HepG2 (cell line): Measurements from ENCODE around the gene B3GALT5. TPM values are rescaled to one million over a fixed set of nuclear protein-coding genes. Genes with fewer than 3 reads are reported as not detected.

Experiments used
- ATAC-seq: fragments of 200-7000 bp; cut with Tn5 transposase; 3 replicates; pipeline ENCODE4 v1.9.1; 2020; ENCODE audit warnings: mild to moderate bottlenecking, moderate library complexity
- BruUV-seq: library from RNA; stranded (reverse); fragments of 400-500 nt; replicated peaks from 2 replicates; lab custom pipeline; 2021; lab: Mats Ljungman, UMichigan
- CTCF ChIA-PET: fragments of 300-600 bp; formaldehyde crosslinking; extraction: SDS; loops from one replicate; lab custom pipeline; 2021; ENCODE audit warnings: low total read pairs, inconsistent platforms, low intra/inter-chr PET ratio; lab: Yijun Ruan, JAX
- POLR2A ChIA-PET: fragments of 350-600 bp; sonication (Branson Sonifier 250); formaldehyde crosslinking; loops from one replicate; lab custom pipeline; 2020; ENCODE audit warnings: antibody characterized with exemption, inconsistent platforms; lab: Yijun Ruan, JAX
- DNase-seq: peaks from one replicate; pipeline ENCODE4 v3.0.0-alpha.2; 2015; ENCODE audit warnings: low spot score
- FAIRE-seq: peaks from 3 replicates; lab custom pipeline; 2011; peaks lifted over from hg19 to GRCh38; lab: Jason Lieb, UNC
- H2AFZ ChIP-seq: one replicate; pipeline ENCODE4 v1.6.1; 2011; ENCODE audit warnings: low read length, inconsistent platforms
- H3K27ac ChIP-seq: fragments of 300-600 bp; 3 replicates; pipeline ENCODE4 v1.8.0; 2011; ENCODE audit warnings: mixed run types, mild to moderate bottlenecking, mixed read lengths, low read length, inconsistent platforms; ENCODE audit not compliant: insufficient read depth; ENCODE audit errors: extremely low read length
- H3K27me3 ChIP-seq, 2 experiments: fragments of 200-600 bp in 1 of 2; 2 replicates in 1 of 2; 3 replicates in 1 of 2; pipeline versions ENCODE4 v1.6.0 to v1.8.0; 2011; ENCODE audit warnings: low read length in 2 of 2, mild to moderate bottlenecking in 2 of 2, moderate library complexity in 2 of 2, inconsistent platforms in 1 of 2; ENCODE audit not compliant: insufficient read depth in 2 of 2, control insufficient read depth in 1 of 2
- H3K36me3 ChIP-seq, 2 experiments: fragments of 200-600 bp in 1 of 2; replicated peaks in 1 of 2; 2 replicates in 1 of 2; 3 replicates in 1 of 2; pipeline versions ENCODE4 v1.5.1 to v1.8.0; 2011; ENCODE audit warnings: low read length in 2 of 2, inconsistent platforms in 1 of 2; ENCODE audit not compliant: insufficient read depth in 2 of 2, control insufficient read depth in 1 of 2
- H3K4me1 ChIP-seq: 2 replicates; pipeline ENCODE4 v1.5.1; 2012; ENCODE audit warnings: low read length, inconsistent platforms; ENCODE audit not compliant: insufficient read depth
- H3K4me2 ChIP-seq: 2 replicates; pipeline ENCODE4 v1.6.0; 2011; ENCODE audit warnings: low read depth, low read length, inconsistent platforms
- H3K4me3 ChIP-seq, 3 experiments: fragments of 200-600 bp in 1 of 3; sonication (generic), shearing (Covaris generic) in 1 of 3; replicated peaks in 1 of 3; 2 replicates each; pipeline ENCODE4 v1.5.1; 2011 to 2016; ENCODE audit warnings: low read length in 3 of 3, inconsistent platforms in 2 of 3, low read depth in 2 of 3, mild to moderate bottlenecking in 2 of 3, control low read depth in 1 of 3, mixed read lengths in 1 of 3; ENCODE audit not compliant: insufficient read depth in 1 of 3
- H3K79me2 ChIP-seq: one replicate; pipeline ENCODE4 v1.6.1; 2011; ENCODE audit warnings: low read length, inconsistent platforms; ENCODE audit not compliant: insufficient read depth
- H3K9ac ChIP-seq: 2 replicates; pipeline ENCODE4 v1.6.0; 2011; ENCODE audit warnings: mild to moderate bottlenecking, low read depth, low read length, inconsistent platforms; ENCODE audit not compliant: insufficient read depth
- H3K9me3 ChIP-seq: 2 replicates; pipeline ENCODE4 v1.5.1; 2012; ENCODE audit warnings: mild to moderate bottlenecking, low read length
- H4K20me1 ChIP-seq: 2 replicates; pipeline ENCODE4 v1.6.0; 2011; ENCODE audit warnings: inconsistent platforms, mild to moderate bottlenecking, low read length, moderate library complexity; ENCODE audit not compliant: insufficient read depth
- CCAR2 ChIP-seq: fragments of 200-400 bp; formaldehyde crosslinking; optimal IDR thresholded peaks from 2 replicates; pipeline ENCODE3; 2018; ENCODE audit warnings: low read depth, mild to moderate bottlenecking, low read length, moderate library complexity
- CENPBD1 ChIP-seq: sonication (generic); formaldehyde crosslinking; IDR thresholded peaks from 2 replicates; pipeline ENCODE4 v1.8.0; 2022; ENCODE audit warnings: missing genetic modification reagents, low read depth, mild to moderate bottlenecking, borderline replicate concordance
- ELF1 ChIP-seq: sonication (generic); formaldehyde crosslinking; IDR thresholded peaks from 2 replicates; pipeline ENCODE4 v1.4.0; 2020; ENCODE audit warnings: missing genetic modification reagents
- KDM3A ChIP-seq: IDR thresholded peaks from 2 replicates; pipeline ENCODE4 v1.6.1; 2018; ENCODE audit warnings: low read depth, missing compliant biosample characterization
- MIER3 ChIP-seq: IDR thresholded peaks from 2 replicates; pipeline ENCODE4 v1.6.1; 2016; ENCODE audit warnings: missing compliant biosample characterization, borderline replicate concordance
- NFAT5 ChIP-seq: sonication (generic); formaldehyde crosslinking; IDR thresholded peaks from 2 replicates; pipeline ENCODE4 v1.4.0; 2020; ENCODE audit warnings: missing genetic modification reagents
- NR2F6 ChIP-seq, 2 experiments: IDR thresholded peaks; 2 replicates each; pipeline ENCODE4 v1.6.1; 2016; ENCODE audit warnings: antibody characterized with exemption in 1 of 2, mild to moderate bottlenecking in 1 of 2
- SOX6 ChIP-seq, 2 experiments: fragments of 450-650 bp in 1 of 2; sonication (generic) in 1 of 2; formaldehyde crosslinking in 1 of 2; IDR thresholded peaks; 2 replicates each; pipeline versions ENCODE4 v1.4.0 to v1.6.1; 2017 to 2020; ENCODE audit warnings: antibody characterized with exemption in 1 of 2, mild to moderate bottlenecking in 1 of 2, missing genetic modification reagents in 1 of 2
- ZNF333 ChIP-seq: sonication (generic); formaldehyde crosslinking; IDR thresholded peaks from 2 replicates; pipeline ENCODE4 v1.4.0; 2020; ENCODE audit warnings: mild to moderate bottlenecking, missing genetic modification reagents, borderline replicate concordance
- ZNF558 ChIP-seq: sonication (generic); formaldehyde crosslinking; IDR thresholded peaks from 2 replicates; pipeline ENCODE4 v1.9.0; 2022; ENCODE audit warnings: mild to moderate bottlenecking, missing genetic modification reagents, borderline replicate concordance
- WGBS: methylation state at CpG from one replicate; pipeline ENCODE4 v1.1.6; 2017; ENCODE audit warnings: low lambda C conversion rate; 5-methylcytosine and 5-hydroxymethylcytosine counted together
- in situ Hi-C: cut with HindIII; loops from 2 replicates; pipeline ENCODE4 v1.10.0; 2017; ENCODE audit warnings: low pct_unique_long_range_greater_than_20kb; ENCODE audit not compliant: extremely low pct_ligation_motif_present
- intact Hi-C: fragments of 100-400 bp; cut with micrococcal nuclease; formaldehyde crosslinking; loops from one replicate; pipeline ENCODE4 v1.10.0; 2022; ENCODE audit not compliant: unreplicated experiment
- polyA plus RNA-seq, 8 experiments: library from polyadenylated mRNA; depleted of rRNA in 3 of 8; stranded (reverse) in 7 of 8; unstranded in 1 of 8; fragments of >200 nt; fragmentation: Illumina TruSeq in 4 of 8; extraction: Trizol in 4 of 8; gene quantifications; 2 replicates each; pipeline versions ENCODE4 v1.2.1 to v1.2.3, GENCODE V29; 2011 to 2016; ENCODE audit warnings: low read depth in 4 of 8, missing spikeins in 1 of 8, mixed read lengths in 1 of 8; ENCODE audit not compliant: insufficient read depth in 1 of 8
- total RNA-seq, 5 experiments: library from RNA; depleted of rRNA; stranded (reverse); fragments of >200 nt; fragmentation: Illumina TruSeq; extraction: Trizol; gene quantifications; 2 replicates each; pipeline ENCODE4 v1.2.3, GENCODE V29; 2016; ENCODE audit warnings: low read depth in 1 of 5
- TF ChIP-seq, protein P1 (sequence below): sonication (generic); formaldehyde crosslinking; IDR thresholded peaks from 2 replicates; pipeline ENCODE4 v1.5.1; 2020; ENCODE audit warnings: missing genetic modification reagents, mild to moderate bottlenecking, borderline replicate concordance
- TF ChIP-seq, protein P2 (sequence below): sonication (generic); formaldehyde crosslinking; IDR thresholded peaks from 2 replicates; pipeline ENCODE4 v1.5.1; 2020; ENCODE audit warnings: missing genetic modification reagents, mild to moderate bottlenecking, borderline replicate concordance
- TF ChIP-seq, protein P3 (sequence below): IDR thresholded peaks from 2 replicates; pipeline ENCODE4 v1.6.1; 2016; ENCODE audit warnings: control low read depth

B3GALT5 gene
- total and polyA plus RNA-seq, 2 of the 13 experiments (the other 11 are each of a cell fraction or from before 2014, with no cell fraction given) = 0.02 to 0.03 TPM

DNA sequence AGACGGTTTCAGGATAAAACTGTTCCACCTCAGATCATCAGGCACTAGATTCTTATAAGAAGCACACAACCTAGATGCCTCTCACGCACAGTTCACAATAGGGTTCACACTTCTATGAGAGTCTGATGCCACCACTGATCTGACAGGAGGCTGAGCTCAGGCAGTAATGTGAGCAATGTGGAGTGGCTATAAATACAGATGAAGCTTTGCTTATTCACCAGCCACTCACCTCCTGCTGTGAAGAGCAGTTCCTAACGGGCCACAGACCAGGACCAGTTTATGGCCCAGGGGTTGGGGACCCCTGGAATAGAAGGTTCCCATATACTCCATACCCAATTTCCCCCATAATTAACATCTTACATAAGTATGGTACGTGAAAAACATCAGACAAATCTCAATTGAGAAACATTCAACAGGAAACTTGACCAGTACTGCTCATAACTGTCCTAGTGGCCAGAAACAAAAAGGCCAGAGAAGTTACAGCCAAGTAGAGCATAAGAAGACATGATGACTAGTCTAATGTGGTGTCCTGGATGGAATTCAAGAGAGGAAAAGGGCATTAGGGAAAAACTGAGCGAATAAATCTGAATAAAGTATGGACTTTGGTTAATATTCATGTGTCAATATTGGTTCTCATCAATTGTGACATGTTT, 107.5 kb downstream of the B3GALT5 start (continued):
- TF ChIP-seq ELF1 (CRISPR knock-in tag) = no peak
- TF ChIP-seq MIER3 (CRISPR knock-in tag) = no peak
- TF ChIP-seq, protein P1, sequence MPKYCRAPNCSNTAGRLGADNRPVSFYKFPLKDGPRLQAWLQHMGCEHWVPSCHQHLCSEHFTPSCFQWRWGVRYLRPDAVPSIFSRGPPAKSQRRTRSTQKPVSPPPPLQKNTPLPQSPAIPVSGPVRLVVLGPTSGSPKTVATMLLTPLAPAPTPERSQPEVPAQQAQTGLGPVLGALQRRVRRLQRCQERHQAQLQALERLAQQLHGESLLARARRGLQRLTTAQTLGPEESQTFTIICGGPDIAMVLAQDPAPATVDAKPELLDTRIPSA (CRISPR knock-in tag) = no peak
- no peak for TF ChIP-seq ZNF333 (CRISPR knock-in tag)

DNA sequence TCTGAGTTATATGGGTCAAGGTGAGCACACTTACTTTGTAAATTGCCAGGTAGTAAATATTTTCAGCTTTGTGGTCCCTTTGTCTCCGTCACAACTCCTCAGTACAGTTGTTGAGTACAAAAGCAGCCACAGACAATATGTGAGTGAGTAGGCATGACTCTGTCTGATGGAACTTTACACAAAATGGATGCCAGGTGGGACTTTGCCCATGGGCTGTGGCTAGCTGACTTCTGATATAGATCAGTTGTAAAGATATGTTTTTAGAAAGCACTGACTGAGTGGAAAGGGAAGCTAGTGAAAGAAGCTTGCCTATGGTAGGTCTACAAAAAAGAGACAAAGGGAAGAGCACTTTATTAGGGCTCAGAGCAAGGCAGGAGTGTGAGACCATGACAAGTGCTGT, 109.1 kb downstream of the B3GALT5 start:
- no peak overlapping the region for H2AFZ ChIP-seq
- H3K79me2 ChIP-seq = no peaks in the 10 kb centered on the region
- WGBS = 0% methylated on average over 1 of the region's 1 CpG
- H3K9me3 ChIP-seq = no peaks in the 10 kb centered on the region
- H4K20me1 ChIP-seq = no peaks in the 10 kb centered on the region
- ChIA-PET CTCF (no interaction called here), POLR2A (no interaction called here)
- no peak overlapping the region for H3K4me2 ChIP-seq
- no peaks in the 10 kb centered on the region for H3K4me1 ChIP-seq
- in situ Hi-C loops (no loop called here), intact Hi-C loops (no loop called here)
- H3K36me3 ChIP-seq = no peaks in the 10 kb centered on the region
- H3K4me3 ChIP-seq = no peak overlapping the region
- no peak overlapping the region for H3K9ac ChIP-seq
- H3K27ac ChIP-seq = no peak overlapping the region
- ATAC-seq (no peak), FAIRE-seq (no peak), DNase-seq (no peak)
- no TSS peak for BruUV-seq
- no peaks in the 10 kb centered on the region for H3K27me3 ChIP-seq
- TF ChIP-seq NR2F6 (IDR thresholded peaks at IDR 0.05) (no peak), NR2F6 (CRISPR knock-in tag; IDR thresholded peaks at IDR 0.05) (no peak), SOX6 (IDR thresholded peaks at IDR 0.05) (no peak), SOX6 (CRISPR knock-in tag; IDR thresholded peaks at IDR 0.05) (no peak), ZNF558 (no peak), CENPBD1 (no peak), CCAR2 (no peak), KDM3A (no peak), NFAT5 (CRISPR knock-in tag) (no peak)
- TF ChIP-seq, protein P2, sequence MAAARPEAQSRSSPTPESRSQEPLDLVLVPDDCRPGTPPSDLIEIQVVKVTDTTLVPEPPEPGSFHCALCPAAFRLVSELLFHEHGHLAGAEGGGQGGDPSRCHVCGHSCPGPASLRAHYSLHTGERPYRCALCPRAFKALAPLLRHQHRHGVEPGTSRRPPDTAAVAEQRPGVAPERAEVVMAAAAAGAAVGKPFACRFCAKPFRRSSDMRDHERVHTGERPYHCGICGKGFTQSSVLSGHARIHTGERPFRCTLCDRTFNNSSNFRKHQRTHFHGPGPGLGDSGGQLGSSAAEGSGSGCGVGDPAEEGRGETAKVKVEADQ = no peak
- TF ChIP-seq, protein P3, sequence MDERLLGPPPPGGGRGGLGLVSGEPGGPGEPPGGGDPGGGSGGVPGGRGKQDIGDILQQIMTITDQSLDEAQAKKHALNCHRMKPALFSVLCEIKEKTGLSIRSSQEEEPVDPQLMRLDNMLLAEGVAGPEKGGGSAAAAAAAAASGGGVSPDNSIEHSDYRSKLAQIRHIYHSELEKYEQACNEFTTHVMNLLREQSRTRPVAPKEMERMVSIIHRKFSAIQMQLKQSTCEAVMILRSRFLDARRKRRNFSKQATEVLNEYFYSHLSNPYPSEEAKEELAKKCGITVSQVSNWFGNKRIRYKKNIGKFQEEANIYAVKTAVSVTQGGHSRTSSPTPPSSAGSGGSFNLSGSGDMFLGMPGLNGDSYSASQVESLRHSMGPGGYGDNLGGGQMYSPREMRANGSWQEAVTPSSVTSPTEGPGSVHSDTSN (CRISPR knock-in tag) = no peak
